ENCODE results near the gene DAB1. TPM values are rescaled to one million over a fixed set of nuclear protein-coding genes. Genes with fewer than 3 reads are reported as not detected.

The DAB1 gene
- total RNA-seq, 3 donors from 2014 or later (not counting 1 experiment from before 2014, with no cell fraction given) = 0.41 TPM; not detected in 2

DNA sequence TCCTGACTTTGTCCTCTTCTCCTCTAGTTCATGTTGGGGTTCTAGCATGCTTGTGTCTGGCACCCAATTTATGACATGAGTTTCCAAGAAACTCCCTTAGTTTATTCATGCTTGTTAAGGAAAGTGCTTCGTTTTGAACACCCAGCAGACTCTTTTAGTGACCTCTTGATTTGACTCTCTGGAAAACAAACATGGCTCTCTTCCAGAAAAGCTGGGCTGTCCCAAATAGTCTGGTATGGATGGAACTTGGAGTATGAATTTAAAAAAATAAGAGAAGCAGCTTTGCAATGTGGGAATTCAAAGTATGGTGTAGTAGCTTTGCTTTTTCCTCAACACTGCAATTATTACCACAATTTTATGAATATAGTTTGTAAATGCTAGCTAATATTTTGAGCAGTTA is 314.6 kb downstream of the DAB1 start:
- H3K27me3 ChIP-seq (ENCODE audit: control insufficient read depth, insufficient read depth, low read length) = no peaks in the 10 kb centered on the region
- no peak overlapping the region for H3K4me3 ChIP-seq (ENCODE audit: low read length)
- H3K27ac Mint-ChIP-seq = no peak overlapping the region
- no peaks in the 10 kb centered on the region for H3K4me1 ChIP-seq (ENCODE audit: control insufficient read depth, insufficient read depth, low read length)
- no peaks in the 10 kb centered on the region for H3K36me3 Mint-ChIP-seq
- no peak overlapping the region for H3K27ac ChIP-seq (ENCODE audit: low read length)
- no peak for TF ChIP-seq CTCF (IDR thresholded peaks at IDR 0.05)
- intact Hi-C loops (cut with micrococcal nuclease) = no loop called here
- no peaks in the 10 kb centered on the region for H3K4me1 Mint-ChIP-seq
- WGBS (ENCODE audit: insufficient coverage) = 53% methylated on average over 1 of the region's 1 CpG
- DNase-seq (no peak), ATAC-seq (no peak)
- no peaks in the 10 kb centered on the region for H3K9me3 ChIP-seq (ENCODE audit: control insufficient read depth, insufficient read depth, low read length)
- no peaks in the 10 kb centered on the region for H3K9me3 Mint-ChIP-seq
- no peak overlapping the region for H3K4me3 Mint-ChIP-seq
- H3K27me3 Mint-ChIP-seq (ENCODE audit: low read depth in 2 of 2) = peaks cover 4 to 16% of the 10 kb centered on the region in 2 donors
- no peaks in the 10 kb centered on the region for H3K36me3 ChIP-seq (ENCODE audit: control insufficient read depth, insufficient read depth, low read length)

DNA sequence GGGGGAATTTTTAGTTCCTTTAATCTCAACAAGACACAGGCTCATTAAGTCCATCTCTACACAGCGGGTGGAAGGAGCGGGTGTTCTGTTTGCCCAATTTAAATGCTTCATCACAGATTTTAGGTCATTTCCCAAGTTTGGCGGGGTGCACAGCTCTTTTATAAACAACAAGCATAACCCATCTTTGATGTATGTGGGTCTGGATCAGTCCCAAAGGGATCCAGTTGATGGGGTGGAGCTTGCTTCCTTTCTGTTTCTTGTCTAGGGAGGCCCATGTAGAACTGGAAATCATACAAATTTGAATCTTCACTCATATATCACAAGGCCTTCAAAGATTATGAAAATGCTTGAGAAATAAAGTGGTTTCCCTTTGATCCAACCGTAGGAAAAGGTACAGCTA is 317.6 kb downstream of the DAB1 start:
- no peak for ATAC-seq
- Histone ChIP-seq H3K27me3 (ENCODE audit: control insufficient read depth, insufficient read depth, low read length) (no peaks in the 10 kb centered on the region), H3K4me3 (ENCODE audit: low read length) (no peak overlapping the region), H3K27ac (ENCODE audit: low read length) (no peak overlapping the region), H3K4me1 (ENCODE audit: control insufficient read depth, insufficient read depth, low read length) (no peaks in the 10 kb centered on the region), H3K36me3 (ENCODE audit: control insufficient read depth, insufficient read depth, low read length) (no peaks in the 10 kb centered on the region), H3K9me3 (ENCODE audit: control insufficient read depth, insufficient read depth, low read length) (no peaks in the 10 kb centered on the region)
- no peaks in the 10 kb centered on the region for H3K9me3 Mint-ChIP-seq
- no peak overlapping the region for H3K4me3 Mint-ChIP-seq
- H3K27ac Mint-ChIP-seq = no peak overlapping the region
- no peak for TF ChIP-seq CTCF (IDR thresholded peaks at IDR 0.05)
- 89% methylated on average over 2 of the region's 4 CpGs for WGBS (ENCODE audit: insufficient coverage)
- intact Hi-C loops (cut with micrococcal nuclease) = no loop called here
- no peak for DNase-seq
- peaks cover 12 to 22% of the 10 kb centered on the region in 2 donors for H3K27me3 Mint-ChIP-seq (ENCODE audit: low read depth in 2 of 2)
- no peaks in the 10 kb centered on the region for H3K4me1 Mint-ChIP-seq
- no peaks in the 10 kb centered on the region for H3K36me3 Mint-ChIP-seq

GRCh38 chr1:57102561-57103326 is 321.1 kb downstream of the DAB1 start:
- no peak overlapping the region for H3K27ac Mint-ChIP-seq
- WGBS (ENCODE audit: insufficient coverage) = 76% methylated on average over 6 of the region's 7 CpGs
- H3K4me3 ChIP-seq (ENCODE audit: low read length) = no peak overlapping the region
- H3K36me3 Mint-ChIP-seq = no peaks in the 10 kb centered on the region
- H3K4me1 ChIP-seq (ENCODE audit: control insufficient read depth, insufficient read depth, low read length) = no peaks in the 10 kb centered on the region
- no peak for DNase-seq
- H3K9me3 ChIP-seq (ENCODE audit: control insufficient read depth, insufficient read depth, low read length) = no peaks in the 10 kb centered on the region
- no peaks in the 10 kb centered on the region for H3K36me3 ChIP-seq (ENCODE audit: control insufficient read depth, insufficient read depth, low read length)
- ATAC-seq = no peak
- no peaks in the 10 kb centered on the region for H3K9me3 Mint-ChIP-seq
- H3K27me3 ChIP-seq (ENCODE audit: control insufficient read depth, insufficient read depth, low read length) = no peaks in the 10 kb centered on the region
- no peak for TF ChIP-seq CTCF (IDR thresholded peaks at IDR 0.05)
- intact Hi-C loops (cut with micrococcal nuclease) = no loop called here
- peaks cover 12 to 16% of the 10 kb centered on the region in 2 donors for H3K27me3 Mint-ChIP-seq (ENCODE audit: low read depth in 2 of 2)
- no peak overlapping the region for H3K4me3 Mint-ChIP-seq
- no peaks in the 10 kb centered on the region for H3K4me1 Mint-ChIP-seq
- no peak overlapping the region for H3K27ac ChIP-seq (ENCODE audit: low read length)

GRCh38 chr1:57101209-57101608 is 322.7 kb downstream of the DAB1 start:
- Mint-ChIP-seq H3K9me3 (no peaks in the 10 kb centered on the region), H3K27me3 (ENCODE audit: low read depth in 2 of 2) (peaks cover 12 to 16% of the 10 kb centered on the region in 2 donors), H3K27ac (no peak overlapping the region), H3K4me3 (no peak overlapping the region), H3K4me1 (no peaks in the 10 kb centered on the region), H3K36me3 (no peaks in the 10 kb centered on the region)
- ATAC-seq (no peak), DNase-seq (no peak)
- intact Hi-C loops (cut with micrococcal nuclease) = no loop called here
- H3K4me1 ChIP-seq (ENCODE audit: control insufficient read depth, insufficient read depth, low read length) = no peaks in the 10 kb centered on the region
- no peak for TF ChIP-seq CTCF (IDR thresholded peaks at IDR 0.05)
- H3K27me3 ChIP-seq (ENCODE audit: control insufficient read depth, insufficient read depth, low read length) = no peaks in the 10 kb centered on the region
- WGBS (ENCODE audit: insufficient coverage) = 88% methylated on average over 1 of the region's 1 CpG
- H3K4me3 ChIP-seq (ENCODE audit: low read length) = no peak overlapping the region
- H3K27ac ChIP-seq (ENCODE audit: low read length) = no peak overlapping the region
- H3K36me3 ChIP-seq (ENCODE audit: control insufficient read depth, insufficient read depth, low read length) = no peaks in the 10 kb centered on the region
- H3K9me3 ChIP-seq (ENCODE audit: control insufficient read depth, insufficient read depth, low read length) = no peaks in the 10 kb centered on the region

Data from natural killer cell (primary cell).